Ramos (cell line): ENCODE results near the gene GDF10.

Source experiments
- in situ Hi-C: fragments of 300-500 bp; cut with MboI; formaldehyde crosslinking; loops from one replicate; pipeline ENCODE4 v1.14.3; 2022; ENCODE audit warnings: low sequenced_read_pairs; ENCODE audit not compliant: unreplicated experiment

Gene GDF10

DNA sequence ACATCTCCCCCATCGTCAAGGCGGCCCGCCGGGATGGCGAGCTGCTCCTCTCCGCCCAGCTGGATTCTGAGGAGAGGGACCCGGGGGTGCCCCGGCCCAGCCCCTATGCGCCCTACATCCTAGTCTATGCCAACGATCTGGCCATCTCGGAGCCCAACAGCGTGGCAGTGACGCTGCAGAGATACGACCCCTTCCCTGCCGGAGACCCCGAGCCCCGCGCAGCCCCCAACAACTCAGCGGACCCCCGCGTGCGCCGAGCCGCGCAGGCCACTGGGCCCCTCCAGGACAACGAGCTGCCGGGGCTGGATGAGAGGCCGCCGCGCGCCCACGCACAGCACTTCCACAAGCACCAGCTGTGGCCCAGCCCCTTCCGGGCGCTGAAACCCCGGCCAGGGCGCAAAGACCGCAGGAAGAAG lies 10.1 kb downstream of the GDF10 start:
- in situ Hi-C loops: no loop called here

DNA sequence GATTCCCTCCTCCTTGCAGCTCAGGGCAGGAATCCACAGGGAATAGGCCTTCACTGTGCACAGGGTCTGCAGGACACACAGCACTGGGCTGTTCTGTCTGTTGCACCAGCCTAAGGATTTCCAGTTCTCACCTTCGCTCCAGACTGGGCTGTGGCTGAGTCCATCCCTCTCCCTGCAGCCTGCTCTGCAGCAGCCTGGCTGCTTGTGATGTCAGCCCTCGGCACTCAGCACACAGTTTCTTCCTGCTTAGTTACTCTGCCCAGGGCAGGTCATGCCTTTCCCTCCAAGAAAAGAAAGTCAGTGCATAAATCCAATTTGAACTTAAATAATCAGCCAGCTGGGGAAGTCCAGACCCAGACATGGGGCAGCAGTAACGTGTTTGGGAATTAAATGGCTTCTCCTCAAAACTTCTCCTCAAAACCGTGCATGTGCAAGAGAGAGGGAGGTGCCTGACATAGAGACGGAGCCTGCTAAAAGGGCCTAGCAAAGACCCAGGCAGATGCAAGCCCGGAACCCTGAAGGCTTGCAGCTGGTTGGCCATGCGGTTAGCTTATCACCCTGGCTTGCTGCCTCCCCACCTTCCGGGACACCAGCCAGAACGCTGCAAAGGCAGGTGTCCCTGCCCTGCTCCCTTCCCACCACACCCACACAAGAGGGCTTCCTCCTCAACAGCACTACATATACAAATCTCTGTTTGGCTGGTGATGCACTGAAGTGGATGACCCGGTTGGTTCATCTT lies 11.4 kb downstream of the GDF10 start:
- in situ Hi-C loops: no loop called here

DNA sequence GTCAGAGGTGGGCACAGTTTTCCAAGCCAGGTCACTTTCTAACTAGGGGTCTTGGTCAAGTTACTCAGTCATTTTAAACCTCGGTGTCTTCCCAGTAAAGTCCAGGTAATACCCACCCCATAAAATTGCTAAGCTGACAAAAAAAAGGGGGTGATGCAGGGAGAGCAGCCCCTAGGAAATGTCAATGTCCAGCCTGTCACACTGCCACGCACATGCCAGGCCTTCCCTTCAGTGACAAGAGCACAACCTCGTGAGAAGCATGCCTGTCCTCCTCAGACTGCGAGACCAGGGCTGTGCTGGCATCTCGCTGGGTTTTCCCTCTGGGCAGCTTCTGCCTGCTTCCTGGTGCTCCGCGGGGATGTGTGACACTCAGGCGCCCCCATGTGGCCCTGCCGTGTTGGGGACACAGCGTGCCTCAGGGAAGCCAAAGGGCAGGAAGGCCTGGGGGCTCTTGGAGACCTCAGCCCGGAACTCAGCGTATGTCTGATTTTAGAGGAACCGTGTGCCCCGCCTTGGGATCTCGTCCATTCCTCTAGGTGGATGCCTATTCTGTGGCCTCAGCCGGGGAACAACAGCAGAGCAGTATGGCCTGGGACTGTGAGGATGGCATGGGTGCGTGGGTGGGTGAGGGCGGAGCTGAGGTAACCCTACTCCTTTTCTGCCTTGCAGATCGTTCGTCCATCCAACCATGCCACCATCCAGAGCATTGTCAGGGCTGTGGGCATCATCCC lies 12.1 kb downstream of the GDF10 start:
- in situ Hi-C loops: no loop called here

DNA sequence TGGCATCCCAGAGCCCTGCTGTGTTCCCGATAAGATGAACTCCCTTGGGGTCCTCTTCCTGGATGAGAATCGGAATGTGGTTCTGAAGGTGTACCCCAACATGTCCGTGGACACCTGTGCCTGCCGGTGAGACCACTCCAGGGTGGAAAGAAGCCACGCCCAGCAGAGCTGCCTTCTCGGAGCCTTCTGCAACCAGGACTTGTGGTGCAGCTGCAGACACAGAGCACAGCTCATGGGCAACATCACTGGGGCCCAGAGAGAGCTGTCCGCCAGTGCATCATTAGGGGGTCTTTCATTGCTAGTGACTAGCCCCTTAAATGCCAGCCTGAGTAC lies 12.6 kb downstream of the GDF10 start:
- in situ Hi-C loops: no loop called here

DNA sequence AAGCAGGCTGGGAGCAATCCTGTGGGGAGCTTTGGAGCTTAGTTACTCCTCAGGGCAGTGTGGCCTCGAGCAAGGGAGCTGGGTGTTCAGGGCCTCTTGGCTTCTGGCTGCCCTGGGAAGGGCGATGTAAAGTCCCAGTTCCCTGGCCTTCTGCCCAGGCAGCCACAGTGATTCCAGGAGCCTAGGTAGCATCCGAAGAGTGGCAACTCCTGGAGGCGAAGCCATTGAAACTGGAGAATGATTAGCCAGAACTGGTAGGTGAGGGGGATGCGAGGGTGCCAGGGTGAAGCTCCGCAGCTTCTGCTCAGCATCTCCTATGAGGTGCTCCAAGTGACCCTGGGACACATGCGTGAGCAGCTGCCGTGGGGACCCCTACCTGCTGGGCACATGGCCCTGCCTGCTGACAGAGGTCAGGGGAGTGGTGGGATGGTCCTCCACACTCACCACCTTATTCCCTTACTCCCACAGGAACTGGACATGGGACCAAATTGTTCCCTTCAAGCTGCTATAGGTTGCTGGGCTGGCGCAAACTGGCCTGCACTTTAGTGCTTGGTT lies 14.5 kb downstream of the GDF10 start:
- in situ Hi-C loops: no loop called here

DNA sequence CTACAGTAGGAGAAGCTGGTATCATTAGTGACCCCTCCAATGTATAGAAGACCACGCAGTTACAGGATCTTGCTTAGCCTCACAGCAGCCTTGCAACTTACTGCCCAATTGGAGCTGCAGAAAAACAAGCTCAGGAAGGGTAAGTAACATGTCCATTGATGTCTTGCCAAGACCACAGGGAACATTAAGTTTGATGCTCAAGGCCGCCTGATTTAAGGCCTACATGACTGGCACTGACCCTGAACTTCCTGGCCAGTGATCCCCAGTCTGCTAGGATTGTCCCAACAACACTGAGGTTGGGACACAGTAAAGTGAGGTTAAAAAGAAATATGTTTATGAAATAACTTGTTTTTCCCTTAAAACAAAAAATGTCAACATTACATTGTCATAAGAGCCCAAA lies 15.4 kb downstream of the GDF10 start:
- in situ Hi-C loops: loop anchor here (5.0 kb wide), 1 partner anchor 273 kb away; no protein-coding TSS in a partner anchor

DNA sequence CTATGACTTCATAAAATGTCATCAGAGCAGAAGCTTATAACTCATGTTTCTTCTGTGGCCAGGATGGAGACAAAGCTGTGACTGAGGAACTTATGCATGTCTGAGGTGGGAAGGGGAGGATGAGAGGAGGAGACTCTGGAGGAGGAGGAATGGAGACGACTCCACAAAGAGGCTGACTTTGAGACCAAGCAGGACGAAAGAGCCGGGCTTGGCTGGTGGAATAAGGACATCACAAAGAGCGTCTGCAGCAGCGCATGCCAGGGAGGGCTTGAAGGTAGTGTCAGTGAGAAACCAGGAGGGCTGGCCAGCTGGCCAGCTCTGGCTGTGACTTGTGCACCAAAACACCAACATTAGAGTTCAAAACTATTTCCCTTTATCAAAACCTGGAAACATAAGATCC lies 16.1 kb downstream of the GDF10 start:
- in situ Hi-C loops: loop anchor here (5.0 kb wide), 1 partner anchor 274 kb away; no protein-coding TSS in a partner anchor

DNA sequence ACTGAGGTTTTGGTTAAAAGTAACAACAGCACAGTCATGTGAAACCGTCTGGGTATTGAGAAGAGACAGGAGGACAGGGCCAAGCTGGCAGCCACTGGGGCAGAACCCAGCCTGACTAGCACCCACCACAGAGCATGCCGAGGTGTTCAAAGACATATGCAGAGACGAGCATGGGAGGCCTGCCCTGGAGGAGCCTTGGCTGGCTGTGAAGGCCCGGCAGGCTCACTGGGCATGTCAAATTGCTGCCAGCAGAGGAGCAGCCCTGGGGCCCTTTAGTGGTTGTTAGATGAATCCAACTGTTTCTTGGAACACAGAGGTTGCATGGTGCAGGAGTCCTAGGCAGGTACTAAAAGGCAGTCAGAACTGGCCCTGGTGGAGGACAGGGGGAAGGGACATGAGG lies 17.3 kb downstream of the GDF10 start:
- in situ Hi-C loops: loop anchor here (5.0 kb wide), 1 partner anchor 275 kb away; no protein-coding TSS in a partner anchor

DNA sequence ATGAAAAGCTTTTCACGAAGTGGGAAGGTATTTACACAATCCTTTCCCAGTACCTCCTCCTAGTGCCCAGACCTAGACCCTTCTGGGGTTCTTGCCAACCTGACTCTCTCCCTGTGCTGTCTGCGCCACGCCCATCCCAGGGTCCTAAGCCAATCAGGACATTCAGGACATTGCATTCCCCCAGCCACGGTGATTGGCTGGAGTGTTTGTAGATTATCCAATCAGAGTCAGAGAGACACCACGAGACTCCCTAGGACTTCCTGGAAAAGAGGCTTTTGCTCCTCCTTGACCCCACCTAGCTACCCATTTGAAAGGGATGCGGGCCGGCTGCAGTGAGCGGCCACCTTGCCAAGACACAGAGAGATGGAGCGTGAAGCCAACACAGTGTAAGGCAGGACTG lies 18.7 kb downstream of the GDF10 start:
- in situ Hi-C loops: loop anchor here (5.0 kb wide), 1 partner anchor 276 kb away; no protein-coding TSS in a partner anchor

DNA sequence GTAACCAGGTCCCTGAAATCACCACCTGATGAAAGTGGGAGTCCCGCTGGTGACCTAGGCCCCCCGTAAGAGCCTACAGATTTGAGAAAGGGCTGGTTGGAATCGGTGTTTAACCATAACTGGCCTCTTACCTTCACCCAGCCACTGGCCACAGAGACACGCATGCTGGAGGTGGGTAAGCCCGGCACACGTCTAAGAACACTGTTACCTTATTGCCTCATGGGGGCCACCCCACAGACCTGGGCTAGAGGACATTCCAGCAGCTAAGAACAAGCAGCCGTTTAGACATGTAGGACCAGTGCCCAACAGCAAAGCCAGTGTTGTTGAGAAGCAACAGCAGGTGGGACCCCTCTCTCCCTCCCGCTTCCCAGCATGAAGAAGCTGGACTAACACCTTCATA lies 19.8 kb downstream of the GDF10 start:
- in situ Hi-C loops: loop anchor here (5.0 kb wide), 1 partner anchor 277 kb away; no protein-coding TSS in a partner anchor

DNA sequence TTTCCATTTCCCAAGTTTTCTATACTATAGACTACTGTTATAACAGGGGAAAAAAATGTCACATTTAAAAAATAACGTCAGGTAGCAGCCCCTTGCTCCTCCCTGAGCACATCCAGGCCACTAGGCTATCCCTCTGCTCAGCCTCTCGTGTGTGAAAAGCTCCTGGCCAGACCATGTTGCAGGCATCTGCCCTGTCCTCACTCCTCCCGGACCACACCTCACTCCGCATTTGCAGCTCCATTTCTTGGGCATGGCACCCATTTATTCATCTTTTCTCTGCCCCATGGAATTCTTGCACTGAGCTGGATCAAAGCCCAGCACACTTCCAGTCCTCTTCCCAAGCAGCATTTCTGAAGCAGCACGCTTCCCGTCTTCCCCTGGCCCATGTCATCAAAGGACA lies 20.8 kb downstream of the GDF10 start:
- in situ Hi-C loops: no loop called here

DNA sequence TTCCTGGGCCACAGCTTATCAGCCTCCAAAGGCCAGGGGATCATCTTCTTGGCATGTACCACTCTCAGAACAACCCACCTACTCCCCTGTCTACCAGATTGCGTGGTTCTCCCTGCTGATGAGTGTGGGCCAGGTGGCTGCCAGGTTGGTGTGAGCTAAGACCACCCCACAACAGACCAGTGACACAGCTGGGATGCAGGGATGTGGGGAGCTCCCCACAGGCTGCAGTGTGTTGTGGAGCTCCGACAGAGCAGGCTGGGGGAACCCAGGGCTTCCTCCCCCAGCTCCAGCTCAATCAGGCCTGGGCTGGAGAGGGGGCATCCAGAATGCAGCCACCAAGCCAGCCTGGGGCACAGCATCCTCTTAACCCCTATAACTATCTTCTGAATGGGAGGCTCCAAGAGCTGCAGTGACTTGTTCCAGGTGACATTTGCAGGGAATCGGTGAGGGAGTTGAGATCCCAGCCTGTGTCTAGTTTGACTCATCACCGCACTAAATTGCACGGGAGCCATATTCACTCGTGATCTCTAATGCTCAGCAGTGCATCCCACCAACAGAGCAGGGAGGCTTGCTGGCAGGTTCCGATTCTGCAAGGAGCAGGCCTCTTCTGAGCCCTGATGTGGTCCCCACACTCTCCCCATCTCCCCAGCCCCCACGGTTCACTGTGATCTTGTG lies 21.7 kb downstream of the GDF10 start:
- in situ Hi-C loops: no loop called here

DNA sequence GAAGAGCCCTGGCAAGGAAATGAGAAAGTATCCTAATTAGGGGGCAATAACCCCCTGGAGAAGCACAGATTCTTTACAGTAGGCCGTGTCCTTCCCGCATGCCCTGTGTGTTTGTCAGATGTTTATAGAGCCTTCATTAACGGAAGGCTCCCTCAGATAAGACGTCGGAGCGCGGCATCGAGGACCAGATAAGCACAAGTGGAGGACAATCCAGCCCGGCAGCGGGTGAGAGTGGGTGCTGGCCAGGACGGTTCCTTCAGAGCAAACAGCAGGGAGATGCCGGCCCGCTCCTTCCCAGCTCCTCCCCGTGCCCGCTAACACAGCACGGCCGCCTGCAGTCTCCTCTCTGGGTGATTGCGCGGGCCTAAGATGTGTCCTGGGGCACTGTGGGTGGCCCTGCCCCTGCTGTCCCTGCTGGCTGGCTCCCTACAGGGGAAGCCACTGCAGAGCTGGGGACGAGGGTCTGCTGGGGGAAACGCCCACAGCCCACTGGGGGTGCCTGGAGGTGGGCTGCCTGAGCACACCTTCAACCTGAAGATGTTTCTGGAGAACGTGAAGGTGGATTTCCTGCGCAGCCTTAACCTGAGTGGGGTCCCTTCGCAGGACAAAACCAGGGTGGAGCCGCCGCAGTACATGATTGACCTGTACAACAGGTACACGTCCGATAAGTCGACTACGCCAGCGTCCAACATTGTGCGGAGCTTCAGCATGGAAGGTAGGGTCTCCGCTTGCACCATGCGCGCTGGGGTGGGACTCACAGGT lies 22.5 kb downstream of the GDF10 start, which contains the start of gene GDF2:
TSS of gene GDF2 (plus strand) at position 155 of the 762 bp plus-strand sequence. CDS start at position 370, 215 bp downstream.
- in situ Hi-C loops: no loop called here

DNA sequence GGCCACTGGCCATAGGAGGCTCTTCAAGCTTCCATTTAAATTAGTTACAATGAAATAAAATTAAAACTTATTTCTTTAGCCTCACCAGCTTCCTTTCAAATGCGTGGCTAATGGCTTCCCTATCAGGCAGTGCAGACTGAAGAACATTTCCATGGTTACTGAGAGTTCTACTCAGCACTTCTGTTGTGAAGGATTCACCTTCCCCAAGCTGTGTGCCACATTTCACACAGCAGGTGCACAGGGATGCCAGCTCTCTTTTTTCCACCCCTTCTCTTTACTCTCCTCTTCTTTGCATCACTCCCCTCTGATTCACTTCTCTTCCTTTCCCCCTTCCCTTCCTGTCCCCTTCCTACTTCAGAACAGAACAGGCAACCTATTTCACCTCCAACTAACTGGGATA lies 23.1 kb downstream of the GDF10 start:
- in situ Hi-C loops: no loop called here

DNA sequence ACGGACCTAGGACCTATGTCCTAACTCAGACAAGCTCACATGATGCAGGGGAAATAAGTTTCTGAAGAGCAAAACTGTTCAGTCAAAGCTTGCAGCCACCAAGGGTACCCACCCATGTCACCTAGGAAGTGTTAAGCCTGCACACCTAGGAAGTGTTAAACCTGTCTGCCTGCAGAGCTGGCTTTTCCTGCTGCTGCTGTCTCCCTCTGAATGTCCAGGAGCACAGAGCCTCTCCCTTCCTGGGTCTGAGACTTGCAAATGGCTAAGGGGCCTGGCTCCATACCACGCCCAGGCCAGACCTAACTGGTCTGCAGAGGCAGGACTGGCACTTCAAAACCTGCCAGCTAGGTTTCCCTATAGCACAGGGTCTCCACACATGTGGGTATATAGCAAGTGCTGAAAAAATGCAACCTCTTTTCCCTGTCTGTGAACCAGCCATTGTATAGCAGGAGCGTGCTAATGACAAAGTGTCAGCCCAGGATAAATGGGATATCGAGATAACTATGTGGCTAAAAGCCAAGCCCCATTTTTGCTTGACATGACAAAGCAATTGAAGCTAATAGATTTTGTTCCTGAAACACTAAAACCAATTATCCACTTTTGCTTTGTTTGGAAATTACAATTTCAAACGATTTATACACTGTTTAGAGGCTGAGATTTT lies 23.8 kb downstream of the GDF10 start:
- in situ Hi-C loops: no loop called here

DNA sequence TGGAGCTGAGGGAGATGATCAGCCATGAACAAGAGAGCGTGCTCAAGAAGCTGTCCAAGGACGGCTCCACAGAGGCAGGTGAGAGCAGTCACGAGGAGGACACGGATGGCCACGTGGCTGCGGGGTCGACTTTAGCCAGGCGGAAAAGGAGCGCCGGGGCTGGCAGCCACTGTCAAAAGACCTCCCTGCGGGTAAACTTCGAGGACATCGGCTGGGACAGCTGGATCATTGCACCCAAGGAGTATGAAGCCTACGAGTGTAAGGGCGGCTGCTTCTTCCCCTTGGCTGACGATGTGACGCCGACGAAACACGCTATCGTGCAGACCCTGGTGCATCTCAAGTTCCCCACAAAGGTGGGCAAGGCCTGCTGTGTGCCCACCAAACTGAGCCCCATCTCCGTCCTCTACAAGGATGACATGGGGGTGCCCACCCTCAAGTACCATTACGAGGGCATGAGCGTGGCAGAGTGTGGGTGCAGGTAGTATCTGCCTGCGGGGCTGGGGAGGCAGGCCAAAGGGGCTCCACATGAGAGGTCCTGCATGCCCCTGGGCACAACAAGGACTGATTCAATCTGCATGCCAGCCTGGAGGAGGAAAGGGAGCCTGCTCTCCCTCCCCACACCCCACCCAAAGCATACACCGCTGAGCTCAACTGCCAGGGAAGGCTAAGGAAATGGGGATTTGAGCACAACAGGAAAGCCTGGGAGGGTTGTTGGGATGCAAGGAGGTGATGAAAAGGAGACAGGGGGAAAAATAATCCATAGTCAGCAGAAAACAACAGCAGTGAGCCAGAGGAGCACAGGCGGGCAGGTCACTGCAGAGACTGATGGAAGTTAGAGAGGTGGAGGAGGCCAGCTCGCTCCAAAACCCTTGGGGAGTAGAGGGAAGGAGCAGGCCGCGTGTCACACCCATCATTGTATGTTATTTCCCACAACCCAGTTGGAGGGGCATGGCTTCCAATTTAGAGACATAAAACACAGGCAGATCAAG lies 25.6 kb downstream of the GDF10 start:
- in situ Hi-C loops: no loop called here

DNA sequence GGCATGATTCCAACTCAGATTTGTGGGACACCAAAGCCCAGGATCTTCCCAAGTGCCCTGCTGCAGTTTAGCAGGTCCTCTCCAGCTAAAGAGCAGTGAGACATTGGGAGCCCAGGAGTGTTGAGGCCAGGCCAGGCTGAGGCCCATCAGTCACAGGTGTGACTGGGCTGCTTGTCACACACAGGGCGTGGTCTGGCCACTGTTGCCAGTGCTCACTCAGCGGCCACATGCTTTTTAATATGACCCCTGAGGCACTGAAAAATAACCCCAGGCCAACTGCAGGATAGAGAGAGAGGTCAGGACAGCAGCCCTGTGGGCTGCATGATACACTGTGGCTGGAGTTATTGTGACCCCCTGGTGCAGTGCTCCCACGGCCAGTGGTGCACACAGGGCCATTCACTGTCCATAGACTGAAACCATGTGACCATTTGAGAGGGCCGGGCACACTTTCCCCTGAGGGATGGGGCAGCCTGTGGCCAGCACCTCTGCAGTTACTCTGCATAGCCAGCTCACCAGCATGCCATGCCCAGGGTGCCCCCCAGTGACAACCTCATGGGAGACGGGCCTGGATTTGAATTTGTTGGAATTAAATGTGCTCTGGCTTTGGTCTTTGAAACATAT lies 26.4 kb downstream of the GDF10 start:
- in situ Hi-C loops: no loop called here

DNA sequence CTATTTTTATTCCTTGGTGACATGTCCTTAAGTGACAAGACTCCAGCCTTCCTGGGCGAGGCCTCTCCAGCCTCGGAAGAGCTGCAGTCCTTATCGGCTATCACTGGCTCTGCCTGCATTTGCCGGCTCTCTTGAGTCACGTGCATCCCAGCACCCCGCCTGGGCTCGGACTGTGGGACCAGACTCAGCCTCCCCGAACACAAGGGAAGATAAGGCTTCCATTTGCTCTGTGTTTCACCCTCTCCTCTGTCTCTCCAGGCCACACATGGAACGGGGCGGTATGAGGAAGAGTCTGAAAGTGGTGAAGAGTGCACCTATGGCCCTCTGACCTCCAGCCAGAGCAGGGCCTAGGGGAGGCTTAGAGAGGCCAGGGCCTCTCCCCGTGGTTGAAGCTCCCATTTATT lies 26.9 kb downstream of the GDF10 start:
- in situ Hi-C loops: no loop called here
